H9 (cell line): ENCODE data around the gene TAS2R10. TPM values are rescaled to one million over a fixed set of nuclear protein-coding genes. Genes with fewer than 3 reads are reported as not detected.

Source experiments
- DNase-seq: peaks from one replicate; pipeline ENCODE4 v3.0.0-alpha.2; 2017
- H2AFZ ChIP-seq: one replicate; pipeline ENCODE4 v1.6.1; 2013; ENCODE audit warnings: mild to moderate bottlenecking, low read length, control low read depth, moderate library complexity
- H2AK5ac ChIP-seq: 2 replicates; pipeline ENCODE4 v1.6.1; 2013; ENCODE audit warnings: low read length, control low read depth, mixed read lengths; ENCODE audit not compliant: insufficient read length
- H2BK120ac ChIP-seq: one replicate; pipeline ENCODE4 v1.6.1; 2013; ENCODE audit warnings: low read depth, mild to moderate bottlenecking, low read length, control low read depth, inconsistent platforms; ENCODE audit not compliant: poor library complexity, severe bottlenecking
- H2BK12ac ChIP-seq: 2 replicates; pipeline ENCODE4 v1.6.1; 2013; ENCODE audit warnings: low read length, control low read depth, mixed read lengths, low read depth; ENCODE audit not compliant: insufficient read length
- H2BK15ac ChIP-seq: 2 replicates; pipeline ENCODE4 v1.6.1; 2013; ENCODE audit warnings: low read depth, low read length, control low read depth
- H2BK20ac ChIP-seq: one replicate; pipeline ENCODE4 v1.6.1; 2013; ENCODE audit warnings: low read depth, mild to moderate bottlenecking, low read length, control low read depth, inconsistent platforms; ENCODE audit not compliant: poor library complexity, severe bottlenecking
- H2BK5ac ChIP-seq: 2 replicates; pipeline ENCODE4 v1.6.1; 2013; ENCODE audit warnings: low read length, control low read depth, mixed read lengths; ENCODE audit not compliant: insufficient read length
- H3K14ac ChIP-seq: 2 replicates; pipeline ENCODE4 v1.6.1; 2013; ENCODE audit warnings: low read length, control low read depth; ENCODE audit not compliant: insufficient read depth
- H3K18ac ChIP-seq: 2 replicates; pipeline ENCODE4 v1.6.1; 2013; ENCODE audit warnings: low read depth, mild to moderate bottlenecking, mixed read lengths, low read length, control low read depth; ENCODE audit not compliant: insufficient read length
- H3K23ac ChIP-seq: 2 replicates; pipeline ENCODE4 v1.6.1; 2013; ENCODE audit warnings: low read length, control low read depth, mixed read lengths, low read depth; ENCODE audit not compliant: insufficient read length
- H3K23me2 ChIP-seq: 2 replicates; pipeline ENCODE4 v1.6.1; 2013; ENCODE audit warnings: low read depth, mild to moderate bottlenecking, mixed read lengths, low read length, control low read depth; ENCODE audit not compliant: insufficient read length, poor library complexity, severe bottlenecking
- H3K27ac ChIP-seq: 2 replicates; pipeline ENCODE4 v1.5.1; 2013; ENCODE audit warnings: low read length, control low read depth, mixed read lengths, low read depth; ENCODE audit not compliant: insufficient read length
- H3K27me3 ChIP-seq: 2 replicates; pipeline ENCODE4 v1.6.1; 2013; ENCODE audit warnings: low read length, control low read depth, inconsistent platforms; ENCODE audit not compliant: insufficient read depth
- H3K4ac ChIP-seq: 2 replicates; pipeline ENCODE4 v1.6.1; 2013; ENCODE audit warnings: low read depth, mild to moderate bottlenecking, control low read depth, inconsistent platforms, low read length, moderate library complexity
- H3K4me1 ChIP-seq: 2 replicates; pipeline ENCODE4 v1.6.1; 2013; ENCODE audit warnings: low read length, control low read depth, inconsistent platforms; ENCODE audit not compliant: insufficient read depth
- H3K4me2 ChIP-seq: 2 replicates; pipeline ENCODE4 v1.6.1; 2013; ENCODE audit warnings: low read length, control low read depth, mixed read lengths; ENCODE audit not compliant: insufficient read length, insufficient read depth
- H3K56ac ChIP-seq: 2 replicates; pipeline ENCODE4 v1.6.1; 2013; ENCODE audit warnings: low read depth, mild to moderate bottlenecking, mixed read lengths, low read length, control low read depth; ENCODE audit not compliant: insufficient read length
- H3K79me1 ChIP-seq: 2 replicates; pipeline ENCODE4 v1.6.1; 2013; ENCODE audit warnings: low read depth, mild to moderate bottlenecking, moderate library complexity, low read length, control low read depth, inconsistent platforms; ENCODE audit not compliant: insufficient read depth, poor library complexity, severe bottlenecking
- H3K79me2 ChIP-seq: 2 replicates; pipeline ENCODE4 v1.6.1; 2013; ENCODE audit warnings: low read length, control low read depth, inconsistent platforms; ENCODE audit not compliant: insufficient read depth
- H3K9ac ChIP-seq: 2 replicates; pipeline ENCODE4 v1.6.1; 2013; ENCODE audit warnings: low read length, control low read depth, mixed read lengths; ENCODE audit not compliant: insufficient read length; ENCODE audit errors: extremely low read depth
- H3K9me3 ChIP-seq: one replicate; pipeline ENCODE4 v1.6.1; 2013; ENCODE audit warnings: low read depth, low read length, inconsistent platforms; ENCODE audit not compliant: control insufficient read depth
- H3T11ph ChIP-seq: one replicate; pipeline ENCODE4 v1.6.1; 2013; ENCODE audit warnings: mild to moderate bottlenecking, low read length, control low read depth, inconsistent platforms
- H4K20me1 ChIP-seq: one replicate; pipeline ENCODE4 v1.6.1; 2013; ENCODE audit not compliant: control insufficient read depth, insufficient read length, insufficient read depth
- H4K5ac ChIP-seq: 2 replicates; pipeline ENCODE4 v1.6.1; 2013; ENCODE audit warnings: low read depth, mild to moderate bottlenecking, mixed read lengths, low read length, control low read depth; ENCODE audit not compliant: insufficient read length
- H4K8ac ChIP-seq: replicated peaks from 2 replicates; pipeline ENCODE4 v1.6.1; 2013; ENCODE audit warnings: low read length, control low read depth, mixed read lengths, low read depth; ENCODE audit not compliant: insufficient read length
- H4K91ac ChIP-seq: 2 replicates; pipeline ENCODE4 v1.6.1; 2013; ENCODE audit warnings: low read depth, mild to moderate bottlenecking, moderate library complexity, mixed read lengths, low read length, control low read depth; ENCODE audit not compliant: insufficient read length
- H3K27ac Mint-ChIP-seq, 3 experiments: 2 replicates in 2 of 3; 3 replicates in 1 of 3; pipeline ENCODE4 v1.8.0; 2020 to 2021; ENCODE audit warnings: mixed read lengths in 3 of 3, mild to moderate bottlenecking in 1 of 3, moderate library complexity in 1 of 3
- H3K27me3 Mint-ChIP-seq: 2 replicates; pipeline ENCODE4 v1.8.0; 2021; ENCODE audit warnings: low read depth, mild to moderate bottlenecking, moderate library complexity, mixed read lengths
- H3K36me3 Mint-ChIP-seq, 3 experiments: 2 replicates in 2 of 3; 3 replicates in 1 of 3; pipeline ENCODE4 v1.8.0; 2020 to 2021; ENCODE audit warnings: low read depth in 3 of 3, mixed read lengths in 3 of 3; ENCODE audit not compliant: insufficient read depth in 1 of 3
- H3K4me1 Mint-ChIP-seq, 2 experiments: 2 replicates each; pipeline ENCODE4 v1.8.0; 2020; ENCODE audit warnings: mixed read lengths in 2 of 2
- H3K4me3 Mint-ChIP-seq, 2 experiments: 2 replicates in 1 of 2; 3 replicates in 1 of 2; pipeline ENCODE4 v1.8.0; 2020 to 2021; ENCODE audit warnings: mild to moderate bottlenecking in 2 of 2, mixed read lengths in 2 of 2, moderate library complexity in 1 of 2
- H3K9me3 Mint-ChIP-seq, 2 experiments: 2 replicates in 1 of 2; 3 replicates in 1 of 2; pipeline ENCODE4 v1.8.0; 2020; ENCODE audit warnings: mild to moderate bottlenecking in 2 of 2, mixed read lengths in 2 of 2, moderate library complexity in 1 of 2
- WGBS: extraction: QIAGEN DNeasy Blood & Tissue Kit; methylation state at CpG from one replicate; pipeline ENCODE4 v1.1.7; 2013; ENCODE audit warnings: missing lambda C conversion rate, low lambda C conversion rate, mixed read lengths; ENCODE audit not compliant: insufficient read length; ENCODE audit errors: extremely low coverage; 5-methylcytosine and 5-hydroxymethylcytosine counted together
- long read RNA-seq: library from polyadenylated mRNA; unstranded; transcript quantifications from one replicate; pipeline ENCODE4 v2.0.0, GENCODE V29; 2020
- total RNA-seq: library from RNA; stranded (reverse); gene quantifications from 2 replicates; pipeline ENCODE4 v1.2.1, GENCODE V29; 2021
- TF ChIP-seq, protein P1 (sequence below): fragments of 200-600 bp; sonication (generic); conservative IDR thresholded peaks from 3 replicates; pipeline ENCODE4 v1.8.0; 2021; ENCODE audit warnings: antibody characterized with exemption, mild to moderate bottlenecking

The TAS2R10 gene, protein sequence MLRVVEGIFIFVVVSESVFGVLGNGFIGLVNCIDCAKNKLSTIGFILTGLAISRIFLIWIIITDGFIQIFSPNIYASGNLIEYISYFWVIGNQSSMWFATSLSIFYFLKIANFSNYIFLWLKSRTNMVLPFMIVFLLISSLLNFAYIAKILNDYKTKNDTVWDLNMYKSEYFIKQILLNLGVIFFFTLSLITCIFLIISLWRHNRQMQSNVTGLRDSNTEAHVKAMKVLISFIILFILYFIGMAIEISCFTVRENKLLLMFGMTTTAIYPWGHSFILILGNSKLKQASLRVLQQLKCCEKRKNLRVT
- total RNA-seq, result 0.22 TPM in 2 replicates
- long read RNA-seq, result 0 reads

DNA sequence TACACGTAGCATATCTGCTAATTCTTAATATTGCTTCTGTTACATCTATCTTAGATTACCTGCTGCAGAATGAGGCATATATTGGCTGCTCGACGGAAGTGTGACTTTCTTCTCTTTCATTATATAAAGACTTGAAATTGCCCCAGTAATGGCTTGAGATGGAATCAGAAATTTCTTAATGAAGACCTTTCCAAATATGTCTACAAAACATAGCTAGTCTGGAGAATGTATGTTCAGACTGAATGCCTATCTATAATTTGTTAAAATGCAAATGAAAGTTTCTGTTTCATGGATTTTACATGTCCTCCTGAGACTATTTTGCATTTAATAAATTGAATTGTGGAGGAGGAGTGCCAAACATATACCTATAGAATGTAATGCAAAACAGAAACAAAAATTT lies at the start of gene TAS2R10:
TSS of gene TAS2R10 (minus strand) at position 101 of the 400 bp plus-strand sequence. CDS start at position 12, 89 bp downstream.
- Mint-ChIP-seq H3K9me3 (no peaks in the 10 kb centered on the region), H3K27me3 (no peaks in the 10 kb centered on the region), H3K4me1 (no peaks in the 10 kb centered on the region), H3K27ac (no peak within 1 kb of the TSS), H3K4me3 (no peak within 1 kb of the TSS), H3K36me3 (no peaks in the 10 kb centered on the region)
- H4K8ac ChIP-seq, result no peak within 1 kb of the TSS
- no CpG with 5 or more reads among the region's 3 CpGs for WGBS
- no peak within 1 kb of the TSS for H3K9ac ChIP-seq
- no peak within 1 kb of the TSS for H3K27ac ChIP-seq
- no peaks in the 10 kb centered on the region for H3K23me2 ChIP-seq
- no peaks in the 10 kb centered on the region for H3K9me3 ChIP-seq
- H3K18ac ChIP-seq, result no peak within 1 kb of the TSS
- no peak within 1 kb of the TSS for H2BK5ac ChIP-seq
- no peak within 1 kb of the TSS for H4K91ac ChIP-seq
- no peak within 1 kb of the TSS for H2AK5ac ChIP-seq
- no peak within 1 kb of the TSS for H3K4ac ChIP-seq
- no peak within 1 kb of the TSS for H2BK120ac ChIP-seq
- no peaks in the 10 kb centered on the region for H3K79me1 ChIP-seq
- H2BK15ac ChIP-seq, result no peak within 1 kb of the TSS
- no peaks in the 10 kb centered on the region for H3K79me2 ChIP-seq
- DNase-seq, result no peak
- no peak within 1 kb of the TSS for H4K5ac ChIP-seq
- no peak within 1 kb of the TSS for H3K23ac ChIP-seq
- no peaks in the 10 kb centered on the region for H4K20me1 ChIP-seq
- no peak within 1 kb of the TSS for H3T11ph ChIP-seq
- TF ChIP-seq, protein P1, sequence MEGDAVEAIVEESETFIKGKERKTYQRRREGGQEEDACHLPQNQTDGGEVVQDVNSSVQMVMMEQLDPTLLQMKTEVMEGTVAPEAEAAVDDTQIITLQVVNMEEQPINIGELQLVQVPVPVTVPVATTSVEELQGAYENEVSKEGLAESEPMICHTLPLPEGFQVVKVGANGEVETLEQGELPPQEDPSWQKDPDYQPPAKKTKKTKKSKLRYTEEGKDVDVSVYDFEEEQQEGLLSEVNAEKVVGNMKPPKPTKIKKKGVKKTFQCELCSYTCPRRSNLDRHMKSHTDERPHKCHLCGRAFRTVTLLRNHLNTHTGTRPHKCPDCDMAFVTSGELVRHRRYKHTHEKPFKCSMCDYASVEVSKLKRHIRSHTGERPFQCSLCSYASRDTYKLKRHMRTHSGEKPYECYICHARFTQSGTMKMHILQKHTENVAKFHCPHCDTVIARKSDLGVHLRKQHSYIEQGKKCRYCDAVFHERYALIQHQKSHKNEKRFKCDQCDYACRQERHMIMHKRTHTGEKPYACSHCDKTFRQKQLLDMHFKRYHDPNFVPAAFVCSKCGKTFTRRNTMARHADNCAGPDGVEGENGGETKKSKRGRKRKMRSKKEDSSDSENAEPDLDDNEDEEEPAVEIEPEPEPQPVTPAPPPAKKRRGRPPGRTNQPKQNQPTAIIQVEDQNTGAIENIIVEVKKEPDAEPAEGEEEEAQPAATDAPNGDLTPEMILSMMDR, result no peak
- H3K4me2 ChIP-seq, result no peak within 1 kb of the TSS
- no peaks in the 10 kb centered on the region for H3K27me3 ChIP-seq
- no peaks in the 10 kb centered on the region for H3K4me1 ChIP-seq
- H3K56ac ChIP-seq, result no peak within 1 kb of the TSS
- H2AFZ ChIP-seq, result no peak within 1 kb of the TSS
- H2BK20ac ChIP-seq, result no peak within 1 kb of the TSS
- H2BK12ac ChIP-seq, result no peak within 1 kb of the TSS
- H3K14ac ChIP-seq, result no peak within 1 kb of the TSS
